ENCODE results near the gene NR0B2. TPM values are rescaled to one million over a fixed set of nuclear protein-coding genes. Genes with fewer than 3 reads are reported as not detected.
A peak's percentile ranks its signal among the peaks of the same experiment; 100 is the strongest.

Gene NR0B2
- total and polyA plus RNA-seq, 2 of the 13 experiments (the other 11 are each of a cell fraction or from before 2014, with no cell fraction given), result 72.5 to 133 TPM

DNA sequence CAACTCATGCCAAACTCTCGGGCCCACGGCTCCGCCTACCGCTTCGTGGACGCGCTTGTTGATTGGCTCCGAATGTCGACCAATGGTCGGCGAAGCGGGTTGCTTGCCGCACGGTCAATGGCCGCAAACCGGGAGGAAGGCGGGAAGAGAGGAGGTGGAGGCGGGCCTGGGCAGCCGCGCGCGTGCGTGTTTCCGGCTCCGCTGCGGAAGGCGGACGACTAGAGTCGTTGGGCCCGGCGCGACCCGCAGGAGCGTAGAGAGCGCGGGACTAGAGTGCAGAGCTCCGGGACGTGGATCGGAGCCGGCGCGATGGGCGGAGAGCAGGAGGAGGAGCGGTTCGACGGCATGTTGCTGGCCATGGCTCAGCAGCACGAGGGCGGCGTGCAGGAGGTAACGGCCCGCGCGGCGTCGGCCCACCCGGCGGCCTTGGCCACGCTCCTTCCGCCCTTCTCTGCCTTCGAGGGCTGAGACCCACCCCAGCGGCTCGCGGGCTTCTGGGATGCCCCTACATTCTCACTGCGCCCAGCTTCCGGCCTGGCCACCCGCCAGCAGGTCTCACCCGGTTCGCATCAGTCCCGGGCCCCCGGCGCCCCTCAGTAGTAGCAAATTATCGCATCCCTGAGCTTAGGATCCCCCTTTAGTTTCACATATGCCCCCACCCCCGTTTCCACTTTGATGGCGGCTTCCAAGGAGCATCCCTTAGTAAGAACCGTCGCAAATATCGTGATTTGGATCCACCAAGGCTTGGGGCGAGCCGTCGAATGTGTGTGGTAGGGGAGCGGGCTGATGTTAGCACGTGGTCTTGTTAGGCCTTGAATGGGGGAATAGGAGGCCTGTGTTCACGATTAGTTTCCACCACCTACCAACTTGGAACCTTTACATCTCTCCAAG, 8.0 kb upstream of the NR0B2 start, which contains the start of gene NUDC (continued):
- TF ChIP-seq, protein P1, sequence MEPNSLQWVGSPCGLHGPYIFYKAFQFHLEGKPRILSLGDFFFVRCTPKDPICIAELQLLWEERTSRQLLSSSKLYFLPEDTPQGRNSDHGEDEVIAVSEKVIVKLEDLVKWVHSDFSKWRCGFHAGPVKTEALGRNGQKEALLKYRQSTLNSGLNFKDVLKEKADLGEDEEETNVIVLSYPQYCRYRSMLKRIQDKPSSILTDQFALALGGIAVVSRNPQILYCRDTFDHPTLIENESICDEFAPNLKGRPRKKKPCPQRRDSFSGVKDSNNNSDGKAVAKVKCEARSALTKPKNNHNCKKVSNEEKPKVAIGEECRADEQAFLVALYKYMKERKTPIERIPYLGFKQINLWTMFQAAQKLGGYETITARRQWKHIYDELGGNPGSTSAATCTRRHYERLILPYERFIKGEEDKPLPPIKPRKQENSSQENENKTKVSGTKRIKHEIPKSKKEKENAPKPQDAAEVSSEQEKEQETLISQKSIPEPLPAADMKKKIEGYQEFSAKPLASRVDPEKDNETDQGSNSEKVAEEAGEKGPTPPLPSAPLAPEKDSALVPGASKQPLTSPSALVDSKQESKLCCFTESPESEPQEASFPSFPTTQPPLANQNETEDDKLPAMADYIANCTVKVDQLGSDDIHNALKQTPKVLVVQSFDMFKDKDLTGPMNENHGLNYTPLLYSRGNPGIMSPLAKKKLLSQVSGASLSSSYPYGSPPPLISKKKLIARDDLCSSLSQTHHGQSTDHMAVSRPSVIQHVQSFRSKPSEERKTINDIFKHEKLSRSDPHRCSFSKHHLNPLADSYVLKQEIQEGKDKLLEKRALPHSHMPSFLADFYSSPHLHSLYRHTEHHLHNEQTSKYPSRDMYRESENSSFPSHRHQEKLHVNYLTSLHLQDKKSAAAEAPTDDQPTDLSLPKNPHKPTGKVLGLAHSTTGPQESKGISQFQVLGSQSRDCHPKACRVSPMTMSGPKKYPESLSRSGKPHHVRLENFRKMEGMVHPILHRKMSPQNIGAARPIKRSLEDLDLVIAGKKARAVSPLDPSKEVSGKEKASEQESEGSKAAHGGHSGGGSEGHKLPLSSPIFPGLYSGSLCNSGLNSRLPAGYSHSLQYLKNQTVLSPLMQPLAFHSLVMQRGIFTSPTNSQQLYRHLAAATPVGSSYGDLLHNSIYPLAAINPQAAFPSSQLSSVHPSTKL (CRISPR knock-in tag; IDR thresholded peaks at IDR 0.05), result no peak; the same call in 1 of the 2 replicates
- TF ChIP-seq ZNF382 (CRISPR knock-in tag; IDR thresholded peaks at IDR 0.05; ENCODE audit: borderline replicate concordance) (no peak), SRF (IDR thresholded peaks at IDR 0.05; ENCODE audit: low read depth, low read length) (no peak), KAT2B (IDR thresholded peaks at IDR 0.05; ENCODE audit: borderline replicate concordance, low read depth, low read length) (no peak), MXD4 (CRISPR knock-in tag; IDR thresholded peaks at IDR 0.05) (peak; percentile 74; the same call in 1 of the 2 replicates), THYN1 (CRISPR knock-in tag; IDR thresholded peaks at IDR 0.05; ENCODE audit: borderline replicate concordance, low read depth) (no peak), ZNF350 (CRISPR knock-in tag; IDR thresholded peaks at IDR 0.05; ENCODE audit: borderline replicate concordance, low read depth) (peak; percentile 80; the same call in 1 of the 2 replicates), KLF6 (CRISPR knock-in tag; IDR thresholded peaks at IDR 0.05) (peak; percentile 68; the same call in 1 of the 2 replicates), TARDBP (CRISPR knock-in tag; IDR thresholded peaks at IDR 0.05) (0 out of 2 replicates have a peak, but pooled peaks have one; percentile 38), ZIK1 (CRISPR knock-in tag; IDR thresholded peaks at IDR 0.05; ENCODE audit: borderline replicate concordance, low read depth) (peak; percentile 39; the same call in 1 of the 2 replicates), RXRA (CRISPR knock-in tag; IDR thresholded peaks at IDR 0.05) (peak; percentile 61; the same call in 1 of the 2 replicates), POLR2A (IDR thresholded peaks at IDR 0.05; ENCODE audit: insufficient read depth in 1 of 2, low read depth in 2 of 2, low read length in 2 of 2) (peak; percentile 85 to 92)
- TF ChIP-seq, protein P2, sequence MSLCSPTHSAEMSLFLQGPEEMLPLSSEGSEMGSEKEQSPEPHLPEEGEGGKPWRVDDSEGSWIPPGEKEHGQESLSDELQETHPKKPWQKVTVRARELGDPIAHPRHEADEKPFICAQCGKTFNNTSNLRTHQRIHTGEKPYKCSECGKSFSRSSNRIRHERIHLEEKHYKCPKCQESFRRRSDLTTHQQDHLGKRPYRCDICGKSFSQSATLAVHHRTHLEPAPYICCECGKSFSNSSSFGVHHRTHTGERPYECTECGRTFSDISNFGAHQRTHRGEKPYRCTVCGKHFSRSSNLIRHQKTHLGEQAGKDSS (CRISPR knock-in tag; IDR thresholded peaks at IDR 0.05; ENCODE audit: borderline replicate concordance, low read depth), result no peak; the same call in 1 of the 2 replicates
- TF ChIP-seq, protein P3, sequence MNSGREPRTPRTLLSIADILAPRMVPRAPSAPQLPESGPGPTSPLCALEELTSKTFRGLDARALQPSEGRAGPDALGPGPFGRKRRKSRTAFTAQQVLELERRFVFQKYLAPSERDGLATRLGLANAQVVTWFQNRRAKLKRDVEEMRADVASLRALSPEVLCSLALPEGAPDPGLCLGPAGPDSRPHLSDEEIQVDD (CRISPR knock-in tag; IDR thresholded peaks at IDR 0.05; ENCODE audit: borderline replicate concordance), result no peak; the same call in 1 of the 2 replicates
- TF ChIP-seq, protein P4, sequence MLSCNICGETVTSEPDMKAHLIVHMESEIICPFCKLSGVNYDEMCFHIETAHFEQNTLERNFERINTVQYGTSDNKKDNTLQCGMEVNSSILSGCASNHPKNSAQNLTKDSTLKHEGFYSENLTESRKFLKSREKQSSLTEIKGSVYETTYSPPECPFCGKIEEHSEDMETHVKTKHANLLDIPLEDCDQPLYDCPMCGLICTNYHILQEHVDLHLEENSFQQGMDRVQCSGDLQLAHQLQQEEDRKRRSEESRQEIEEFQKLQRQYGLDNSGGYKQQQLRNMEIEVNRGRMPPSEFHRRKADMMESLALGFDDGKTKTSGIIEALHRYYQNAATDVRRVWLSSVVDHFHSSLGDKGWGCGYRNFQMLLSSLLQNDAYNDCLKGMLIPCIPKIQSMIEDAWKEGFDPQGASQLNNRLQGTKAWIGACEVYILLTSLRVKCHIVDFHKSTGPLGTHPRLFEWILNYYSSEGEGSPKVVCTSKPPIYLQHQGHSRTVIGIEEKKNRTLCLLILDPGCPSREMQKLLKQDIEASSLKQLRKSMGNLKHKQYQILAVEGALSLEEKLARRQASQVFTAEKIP (CRISPR knock-in tag; IDR thresholded peaks at IDR 0.05; ENCODE audit: borderline replicate concordance), result no peak
- TF ChIP-seq, protein P5, sequence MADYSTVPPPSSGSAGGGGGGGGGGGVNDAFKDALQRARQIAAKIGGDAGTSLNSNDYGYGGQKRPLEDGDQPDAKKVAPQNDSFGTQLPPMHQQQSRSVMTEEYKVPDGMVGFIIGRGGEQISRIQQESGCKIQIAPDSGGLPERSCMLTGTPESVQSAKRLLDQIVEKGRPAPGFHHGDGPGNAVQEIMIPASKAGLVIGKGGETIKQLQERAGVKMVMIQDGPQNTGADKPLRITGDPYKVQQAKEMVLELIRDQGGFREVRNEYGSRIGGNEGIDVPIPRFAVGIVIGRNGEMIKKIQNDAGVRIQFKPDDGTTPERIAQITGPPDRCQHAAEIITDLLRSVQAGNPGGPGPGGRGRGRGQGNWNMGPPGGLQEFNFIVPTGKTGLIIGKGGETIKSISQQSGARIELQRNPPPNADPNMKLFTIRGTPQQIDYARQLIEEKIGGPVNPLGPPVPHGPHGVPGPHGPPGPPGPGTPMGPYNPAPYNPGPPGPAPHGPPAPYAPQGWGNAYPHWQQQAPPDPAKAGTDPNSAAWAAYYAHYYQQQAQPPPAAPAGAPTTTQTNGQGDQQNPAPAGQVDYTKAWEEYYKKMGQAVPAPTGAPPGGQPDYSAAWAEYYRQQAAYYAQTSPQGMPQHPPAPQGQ (CRISPR knock-in tag; IDR thresholded peaks at IDR 0.05; ENCODE audit: borderline replicate concordance), result no peak
- TF ChIP-seq, protein P6, sequence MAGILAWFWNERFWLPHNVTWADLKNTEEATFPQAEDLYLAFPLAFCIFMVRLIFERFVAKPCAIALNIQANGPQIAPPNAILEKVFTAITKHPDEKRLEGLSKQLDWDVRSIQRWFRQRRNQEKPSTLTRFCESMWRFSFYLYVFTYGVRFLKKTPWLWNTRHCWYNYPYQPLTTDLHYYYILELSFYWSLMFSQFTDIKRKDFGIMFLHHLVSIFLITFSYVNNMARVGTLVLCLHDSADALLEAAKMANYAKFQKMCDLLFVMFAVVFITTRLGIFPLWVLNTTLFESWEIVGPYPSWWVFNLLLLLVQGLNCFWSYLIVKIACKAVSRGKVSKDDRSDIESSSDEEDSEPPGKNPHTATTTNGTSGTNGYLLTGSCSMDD (CRISPR knock-in tag; IDR thresholded peaks at IDR 0.05), result no peak

Measured in HepG2 (cell line).